HepG2 (cell line): ENCODE results near the gene C11orf68. TPM values are rescaled to one million over a fixed set of nuclear protein-coding genes. Genes with fewer than 3 reads are reported as not detected.
A peak's percentile ranks its signal among the peaks of the same experiment; 100 is the strongest.

Source experiments
- ATAC-seq: fragments of 200-7000 bp; cut with Tn5 transposase; 3 replicates; pipeline ENCODE4 v1.9.1; 2020; ENCODE audit warnings: mild to moderate bottlenecking, moderate library complexity
- BruUV-seq: library from RNA; stranded (reverse); fragments of 400-500 nt; replicated peaks from 2 replicates; lab custom pipeline; 2021; lab: Mats Ljungman, UMichigan
- CTCF ChIA-PET: fragments of 300-600 bp; formaldehyde crosslinking; extraction: SDS; loops from one replicate; lab custom pipeline; 2021; ENCODE audit warnings: low total read pairs, inconsistent platforms, low intra/inter-chr PET ratio; lab: Yijun Ruan, JAX
- POLR2A ChIA-PET: fragments of 350-600 bp; sonication (Branson Sonifier 250); formaldehyde crosslinking; loops from one replicate; lab custom pipeline; 2020; ENCODE audit warnings: antibody characterized with exemption, inconsistent platforms; lab: Yijun Ruan, JAX
- DNase-seq: peaks from one replicate; pipeline ENCODE4 v3.0.0-alpha.2; 2015; ENCODE audit warnings: low spot score
- FAIRE-seq: peaks from 3 replicates; lab custom pipeline; 2011; peaks lifted over from hg19 to GRCh38; lab: Jason Lieb, UNC
- H2AFZ ChIP-seq: one replicate; pipeline ENCODE4 v1.6.1; 2011; ENCODE audit warnings: low read length, inconsistent platforms
- H3K27ac ChIP-seq: fragments of 300-600 bp; 3 replicates; pipeline ENCODE4 v1.8.0; 2011; ENCODE audit warnings: mixed run types, mild to moderate bottlenecking, mixed read lengths, low read length, inconsistent platforms; ENCODE audit not compliant: insufficient read depth; ENCODE audit errors: extremely low read length
- H3K27me3 ChIP-seq, 2 experiments: fragments of 200-600 bp in 1 of 2; 2 replicates in 1 of 2; 3 replicates in 1 of 2; pipeline versions ENCODE4 v1.6.0 to v1.8.0; 2011; ENCODE audit warnings: low read length in 2 of 2, mild to moderate bottlenecking in 2 of 2, moderate library complexity in 2 of 2, inconsistent platforms in 1 of 2; ENCODE audit not compliant: insufficient read depth in 2 of 2, control insufficient read depth in 1 of 2
- H3K36me3 ChIP-seq, 2 experiments: fragments of 200-600 bp in 1 of 2; replicated peaks in 1 of 2; 2 replicates in 1 of 2; 3 replicates in 1 of 2; pipeline versions ENCODE4 v1.5.1 to v1.8.0; 2011; ENCODE audit warnings: low read length in 2 of 2, inconsistent platforms in 1 of 2; ENCODE audit not compliant: insufficient read depth in 2 of 2, control insufficient read depth in 1 of 2
- H3K4me1 ChIP-seq: 2 replicates; pipeline ENCODE4 v1.5.1; 2012; ENCODE audit warnings: low read length, inconsistent platforms; ENCODE audit not compliant: insufficient read depth
- H3K4me2 ChIP-seq: 2 replicates; pipeline ENCODE4 v1.6.0; 2011; ENCODE audit warnings: low read depth, low read length, inconsistent platforms
- H3K4me3 ChIP-seq, 3 experiments: fragments of 200-600 bp in 1 of 3; sonication (generic), shearing (Covaris generic) in 1 of 3; replicated peaks in 1 of 3; 2 replicates each; pipeline ENCODE4 v1.5.1; 2011 to 2016; ENCODE audit warnings: low read length in 3 of 3, inconsistent platforms in 2 of 3, low read depth in 2 of 3, mild to moderate bottlenecking in 2 of 3, control low read depth in 1 of 3, mixed read lengths in 1 of 3; ENCODE audit not compliant: insufficient read depth in 1 of 3
- H3K79me2 ChIP-seq: one replicate; pipeline ENCODE4 v1.6.1; 2011; ENCODE audit warnings: low read length, inconsistent platforms; ENCODE audit not compliant: insufficient read depth
- H3K9ac ChIP-seq: 2 replicates; pipeline ENCODE4 v1.6.0; 2011; ENCODE audit warnings: mild to moderate bottlenecking, low read depth, low read length, inconsistent platforms; ENCODE audit not compliant: insufficient read depth
- H3K9me3 ChIP-seq: 2 replicates; pipeline ENCODE4 v1.5.1; 2012; ENCODE audit warnings: mild to moderate bottlenecking, low read length
- H4K20me1 ChIP-seq: 2 replicates; pipeline ENCODE4 v1.6.0; 2011; ENCODE audit warnings: inconsistent platforms, mild to moderate bottlenecking, low read length, moderate library complexity; ENCODE audit not compliant: insufficient read depth
- ATAD3A ChIP-seq: sonication (generic); formaldehyde crosslinking; IDR thresholded peaks from 2 replicates; pipeline ENCODE4 v1.4.0; 2020; ENCODE audit warnings: missing genetic modification reagents
- BHLHE40 ChIP-seq: IDR thresholded peaks from 2 replicates; pipeline ENCODE4 v1.6.1; 2011; ENCODE audit warnings: low read length, improper control_type of control experiment
- CBFB ChIP-seq: sonication (generic); formaldehyde crosslinking; IDR thresholded peaks from 2 replicates; pipeline ENCODE4 v1.4.0; 2020; ENCODE audit warnings: missing genetic modification reagents
- FOXM1 ChIP-seq: sonication (generic); formaldehyde crosslinking; IDR thresholded peaks from 2 replicates; pipeline ENCODE4 v1.5.0; 2020; ENCODE audit warnings: missing genetic modification reagents
- GLI4 ChIP-seq: sonication (generic); formaldehyde crosslinking; IDR thresholded peaks from 2 replicates; pipeline ENCODE4 v1.5.1; 2020; ENCODE audit warnings: missing genetic modification reagents, mild to moderate bottlenecking, moderate library complexity, borderline replicate concordance
- KLF11 ChIP-seq: IDR thresholded peaks from 2 replicates; pipeline ENCODE4 v1.6.1; 2016; ENCODE audit warnings: missing compliant biosample characterization
- NAIF1 ChIP-seq: sonication (generic); formaldehyde crosslinking; IDR thresholded peaks from 2 replicates; pipeline ENCODE4 v1.5.0; 2020; ENCODE audit warnings: mild to moderate bottlenecking, missing genetic modification reagents, borderline replicate concordance
- NFIC ChIP-seq: IDR thresholded peaks from 2 replicates; pipeline ENCODE4 v1.6.1; 2012; ENCODE audit warnings: mild to moderate bottlenecking, low read length, inconsistent platforms
- PAF1 ChIP-seq: IDR thresholded peaks from 2 replicates; pipeline ENCODE4 v1.6.1; 2016; ENCODE audit warnings: missing genetic modification reagents, missing compliant biosample characterization
- PAX8 ChIP-seq: sonication (generic); formaldehyde crosslinking; IDR thresholded peaks from 2 replicates; pipeline ENCODE4 v1.8.0; 2022; ENCODE audit warnings: mild to moderate bottlenecking, missing genetic modification reagents, borderline replicate concordance
- RBFOX2 ChIP-seq: fragments of 200-400 bp; formaldehyde crosslinking; IDR thresholded peaks from 2 replicates; pipeline ENCODE4 v1.6.1; 2017; ENCODE audit warnings: low read depth, mild to moderate bottlenecking, low read length
- SKIL ChIP-seq: sonication (generic); formaldehyde crosslinking; IDR thresholded peaks from 2 replicates; pipeline ENCODE4 v1.8.0; 2022; ENCODE audit warnings: missing genetic modification reagents, mild to moderate bottlenecking, moderate library complexity, borderline replicate concordance
- ZC3H4 ChIP-seq: sonication (generic); formaldehyde crosslinking; IDR thresholded peaks from 2 replicates; pipeline ENCODE4 v1.4.0; 2020; ENCODE audit warnings: missing genetic modification reagents, borderline replicate concordance
- ZNF782 ChIP-seq: sonication (generic); formaldehyde crosslinking; IDR thresholded peaks from 2 replicates; pipeline ENCODE4 v1.4.0; 2020; ENCODE audit warnings: missing genetic modification reagents, mild to moderate bottlenecking, borderline replicate concordance
- ZSCAN20 ChIP-seq: sonication (generic); formaldehyde crosslinking; IDR thresholded peaks from 2 replicates; pipeline ENCODE4 v1.4.0; 2020; ENCODE audit warnings: missing genetic modification reagents, mild to moderate bottlenecking, borderline replicate concordance
- WGBS: methylation state at CpG from one replicate; pipeline ENCODE4 v1.1.6; 2017; ENCODE audit warnings: low lambda C conversion rate; 5-methylcytosine and 5-hydroxymethylcytosine counted together
- in situ Hi-C: cut with HindIII; loops from 2 replicates; pipeline ENCODE4 v1.10.0; 2017; ENCODE audit warnings: low pct_unique_long_range_greater_than_20kb; ENCODE audit not compliant: extremely low pct_ligation_motif_present
- intact Hi-C: fragments of 100-400 bp; cut with micrococcal nuclease; formaldehyde crosslinking; loops from one replicate; pipeline ENCODE4 v1.10.0; 2022; ENCODE audit not compliant: unreplicated experiment
- polyA plus RNA-seq, 8 experiments: library from polyadenylated mRNA; depleted of rRNA in 3 of 8; stranded (reverse) in 7 of 8; unstranded in 1 of 8; fragments of >200 nt; fragmentation: Illumina TruSeq in 4 of 8; extraction: Trizol in 4 of 8; gene quantifications; 2 replicates each; pipeline versions ENCODE4 v1.2.1 to v1.2.3, GENCODE V29; 2011 to 2016; ENCODE audit warnings: low read depth in 4 of 8, missing spikeins in 1 of 8, mixed read lengths in 1 of 8; ENCODE audit not compliant: insufficient read depth in 1 of 8
- total RNA-seq, 5 experiments: library from RNA; depleted of rRNA; stranded (reverse); fragments of >200 nt; fragmentation: Illumina TruSeq; extraction: Trizol; gene quantifications; 2 replicates each; pipeline ENCODE4 v1.2.3, GENCODE V29; 2016; ENCODE audit warnings: low read depth in 1 of 5

C11orf68 gene
- total and polyA plus RNA-seq, 2 of the 13 experiments (the other 11 are each of a cell fraction or from before 2014, with no cell fraction given): 8.4 to 28.3 TPM

- no peak overlapping the region for H3K27ac ChIP-seq
- FAIRE-seq: no peak
- no TSS peak for BruUV-seq
- in situ Hi-C loops (no loop called here), intact Hi-C loops (no loop called here)
- H4K20me1 ChIP-seq: no peaks in the 10 kb centered on the region
- peak; percentile 74 for DNase-seq
- 9% methylated on average over 11 of the region's 13 CpGs for WGBS
- no peaks in the 10 kb centered on the region for H3K9me3 ChIP-seq
- ChIA-PET CTCF (no interaction called here), POLR2A (interaction anchor here (1.0 to 5.0 kb wide), 6 partner anchors 13 to 57 kb away, joined by 3 to 59 read pairs (median 10); partner anchors contain the start of genes CCDC85B, FIBP, FOSL1 and MUS81)
- no peak overlapping the region for H2AFZ ChIP-seq
- H3K79me2 ChIP-seq: peaks cover 11% of the 10 kb centered on the region
- no peak overlapping the region; the same call in 1 of the 2 replicates for H3K9ac ChIP-seq
- H3K36me3 ChIP-seq: no peaks in the 10 kb centered on the region; a peak in 1 of 5 replicates
- H3K4me3 ChIP-seq: peak overlapping the region in 1 of 3 experiments; percentile 48; a peak in 1 of 6 replicates
- peak overlapping the region; percentile 73 for H3K4me2 ChIP-seq
- peaks cover 66% of the 10 kb centered on the region for H3K4me1 ChIP-seq
- H3K27me3 ChIP-seq: peaks cover 0 to 2% of the 10 kb centered on the region in 2 experiments; a peak in 1 of 5 replicates
- peak; percentile 34 for ATAC-seq
- TF ChIP-seq ZNF782 (CRISPR knock-in tag) (no peak), KLF11 (CRISPR knock-in tag) (no peak), ZSCAN20 (CRISPR knock-in tag) (no peak), SKIL (CRISPR knock-in tag) (no peak), PAF1 (CRISPR knock-in tag) (no peak), GLI4 (CRISPR knock-in tag) (no peak), NFIC (no peak), ATAD3A (CRISPR knock-in tag) (no peak), ZC3H4 (CRISPR knock-in tag) (no peak), RBFOX2 (no peak), CBFB (CRISPR knock-in tag) (no peak), FOXM1 (no peak), NAIF1 (CRISPR knock-in tag) (no peak), BHLHE40 (peak; percentile 95), PAX8 (CRISPR knock-in tag) (no peak)
Measured at GRCh38 chr11:65915821-65916251, 3.0 kb downstream of the C11orf68 start.
